Esophagus (tissue), 2 donors: ENCODE data around the gene MAML2. TPM values are rescaled to one million over a fixed set of nuclear protein-coding genes. Genes with fewer than 3 reads are reported as not detected.
A peak's percentile ranks its signal among the peaks of the same experiment; 100 is the strongest.

ENCODE experiments used
- H3K27ac ChIP-seq, 2 donors: one replicate each; pipeline ENCODE4 v1.5.1; 2013; ENCODE audit warnings: low read depth in 2 of 2, mild to moderate bottlenecking in 2 of 2, inconsistent platforms in 1 of 2, low read length in 1 of 2, moderate library complexity in 1 of 2
- H3K27me3 ChIP-seq, 2 donors: one replicate each; pipeline ENCODE4 v1.6.1; 2013; ENCODE audit warnings: low read length in 2 of 2, control low read depth in 1 of 2, mild to moderate bottlenecking in 1 of 2; ENCODE audit not compliant: insufficient read depth in 2 of 2, control insufficient read depth in 1 of 2
- H3K36me3 ChIP-seq, 2 donors: one replicate each; pipeline ENCODE4 v1.6.1; 2013; ENCODE audit warnings: low read length in 1 of 2; ENCODE audit not compliant: control insufficient read depth in 2 of 2, insufficient read depth in 2 of 2
- H3K4me1 ChIP-seq, 2 donors: one replicate each; pipeline ENCODE4 v1.6.1; 2013; ENCODE audit warnings: low read length in 1 of 2; ENCODE audit not compliant: control insufficient read depth in 2 of 2, insufficient read depth in 2 of 2
- H3K4me3 ChIP-seq, 2 donors: one replicate each; pipeline ENCODE4 v1.5.1; 2013; ENCODE audit warnings: low read length in 2 of 2, mild to moderate bottlenecking in 2 of 2, low read depth in 1 of 2, moderate library complexity in 1 of 2
- H3K9me3 ChIP-seq, 2 donors: one replicate each; pipeline ENCODE4 v1.6.1; 2013; ENCODE audit warnings: mild to moderate bottlenecking in 2 of 2, low read depth in 1 of 2, low read length in 1 of 2, moderate library complexity in 1 of 2; ENCODE audit not compliant: control insufficient read depth in 2 of 2, insufficient read depth in 1 of 2
- WGBS, 2 donors: extraction: QIAGEN DNeasy Blood & Tissue Kit; methylation state at CpG; one replicate each; pipeline ENCODE4 v1.1.7; 2013; 5-methylcytosine and 5-hydroxymethylcytosine counted together
- polyA plus RNA-seq, 2 donors: library from polyadenylated mRNA; stranded (reverse); fragments of 200-250 nt; gene quantifications; one replicate each; pipeline ENCODE4 v1.2.3, GENCODE V29; 2013
- donor health status: healthy with polysubstance abuse.
- donor health status: Bipolar disorder and iron deficiency.

Gene MAML2
- polyA plus RNA-seq, 2 donors = 1.9 to 2.0 TPM

DNA sequence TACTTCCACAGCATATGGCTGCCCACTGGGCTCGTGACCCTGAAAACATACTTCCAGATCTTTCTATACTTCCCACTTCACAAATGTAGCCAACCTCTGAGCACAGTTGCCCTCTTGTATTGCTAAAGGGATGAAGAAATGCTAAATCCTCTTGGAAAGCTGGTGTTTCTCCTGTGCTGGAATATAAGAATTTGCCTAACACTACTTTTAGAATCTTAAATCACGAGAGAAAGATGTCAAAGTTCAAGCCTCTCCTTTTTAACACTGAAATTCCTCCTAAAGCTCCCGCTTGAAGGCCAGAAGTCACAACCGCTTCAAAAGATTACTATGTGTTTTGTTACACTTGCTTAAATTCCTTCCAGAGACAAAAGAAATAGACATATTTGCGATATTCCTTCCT, 21.9 kb downstream of the MAML2 start:
- 94 to 95% methylated on average over 5 of the region's 5 CpGs for WGBS, 2 donors
- Histone ChIP-seq H3K27ac (no peak overlapping the region), H3K36me3 (no peaks in the 10 kb centered on the region), H3K9me3 (no peaks in the 10 kb centered on the region), H3K27me3 (no peaks in the 10 kb centered on the region), H3K4me3 (no peak overlapping the region), H3K4me1 (peaks cover 0 to 5% of the 10 kb centered on the region in 2 donors)

- H3K4me1 ChIP-seq = peaks cover 0 to 7% of the 10 kb centered on the region in 2 donors
- no peak overlapping the region for H3K4me3 ChIP-seq
- no peaks in the 10 kb centered on the region for H3K36me3 ChIP-seq
- 89 to 91% methylated on average over 2 of the region's 2 CpGs for WGBS, 2 donors
- H3K27ac ChIP-seq = no peak overlapping the region
- no peaks in the 10 kb centered on the region for H3K27me3 ChIP-seq
- no peaks in the 10 kb centered on the region for H3K9me3 ChIP-seq
These were observed 22.9 kb downstream of the MAML2 start for GRCh38 chr11:96319898-96320656.

- Histone ChIP-seq H3K36me3 (no peaks in the 10 kb centered on the region), H3K9me3 (no peaks in the 10 kb centered on the region), H3K27me3 (no peaks in the 10 kb centered on the region), H3K4me1 (peaks cover 2 to 9% of the 10 kb centered on the region in 2 donors), H3K27ac (no peak overlapping the region), H3K4me3 (no peak overlapping the region)
- WGBS, 2 donors = 91% methylated on average over 3 of the region's 3 CpGs
These were observed 24.1 kb downstream of the MAML2 start for GRCh38 chr11:96318850-96319249.

DNA sequence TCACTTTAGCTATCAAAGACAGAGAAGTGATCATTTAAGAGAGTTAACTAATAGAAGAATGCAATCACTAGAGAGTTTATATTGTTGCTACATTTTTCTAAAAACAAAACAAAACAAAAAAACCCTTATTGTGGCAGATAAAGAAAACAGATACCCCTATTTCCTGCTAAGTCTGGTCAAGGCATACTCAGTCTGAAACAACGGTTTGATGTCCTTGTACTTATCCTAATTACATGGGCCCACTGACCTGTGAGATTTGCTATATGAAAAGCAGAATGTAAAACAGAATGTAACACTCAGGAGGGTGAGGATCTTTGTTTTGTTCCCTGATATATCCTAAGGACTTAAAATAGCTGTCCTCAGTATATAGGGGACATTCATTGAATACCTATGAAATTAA, 24.6 kb downstream of the MAML2 start:
- 71 to 74% methylated on average over 1 of the region's 1 CpG for WGBS, 2 donors
- no peak overlapping the region for H3K4me3 ChIP-seq
- H3K36me3 ChIP-seq = no peaks in the 10 kb centered on the region
- H3K4me1 ChIP-seq = peaks cover 2 to 9% of the 10 kb centered on the region in 2 donors
- no peaks in the 10 kb centered on the region for H3K27me3 ChIP-seq
- H3K9me3 ChIP-seq = no peaks in the 10 kb centered on the region
- H3K27ac ChIP-seq = no peak overlapping the region

DNA sequence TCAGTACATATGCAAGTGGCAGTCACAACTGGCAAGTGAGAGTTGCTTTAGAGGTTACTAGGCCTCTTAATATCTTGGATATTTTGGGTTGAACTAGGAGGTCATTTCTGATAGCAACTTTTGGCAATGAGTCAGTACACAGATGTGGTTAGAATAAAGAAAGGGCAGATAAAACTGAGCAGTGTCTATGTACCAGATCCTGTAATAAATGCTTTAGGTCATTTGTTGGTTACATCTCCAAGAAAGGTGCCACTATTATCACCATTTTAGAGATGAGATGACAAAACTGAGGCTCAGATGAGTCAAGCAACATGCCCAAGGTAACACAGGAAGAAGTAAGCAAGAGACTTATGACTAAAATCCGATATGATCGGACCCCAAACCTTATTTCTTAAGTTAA, 25.0 kb downstream of the MAML2 start:
- Histone ChIP-seq H3K4me3 (no peak overlapping the region), H3K27ac (peak overlapping the region in 1 of 2 donors; percentile 30), H3K4me1 (peaks cover 2 to 9% of the 10 kb centered on the region in 2 donors), H3K27me3 (no peaks in the 10 kb centered on the region), H3K9me3 (no peaks in the 10 kb centered on the region), H3K36me3 (no peaks in the 10 kb centered on the region)
- WGBS, 2 donors = 85 to 87% methylated on average over 2 of the region's 2 CpGs

DNA sequence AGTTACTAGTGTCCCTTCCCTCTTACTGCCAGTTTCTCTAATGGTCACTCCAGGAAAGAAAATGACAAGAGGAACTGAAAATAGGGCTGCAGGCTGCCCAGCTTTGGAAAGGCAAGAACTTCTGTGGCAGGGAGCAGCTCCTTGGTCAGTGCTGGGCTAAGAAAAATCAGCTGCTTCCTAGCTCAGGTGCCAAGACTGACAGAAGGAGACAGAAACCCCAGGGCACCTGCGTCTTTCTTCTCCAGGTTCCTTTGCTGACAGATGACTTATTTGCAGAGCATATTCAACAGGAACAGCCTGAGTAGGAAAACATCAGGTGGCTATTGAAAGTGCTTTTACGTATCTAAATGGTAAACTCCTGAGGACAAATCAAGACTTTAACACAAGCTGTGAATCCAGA, 25.4 kb downstream of the MAML2 start:
- Histone ChIP-seq H3K36me3 (no peaks in the 10 kb centered on the region), H3K4me1 (peaks cover 2 to 9% of the 10 kb centered on the region in 2 donors), H3K27ac (peak overlapping the region; percentile 30 to 47), H3K9me3 (no peaks in the 10 kb centered on the region), H3K27me3 (no peaks in the 10 kb centered on the region), H3K4me3 (no peak overlapping the region)
- 38 to 51% methylated on average over 2 of the region's 2 CpGs for WGBS, 2 donors

DNA sequence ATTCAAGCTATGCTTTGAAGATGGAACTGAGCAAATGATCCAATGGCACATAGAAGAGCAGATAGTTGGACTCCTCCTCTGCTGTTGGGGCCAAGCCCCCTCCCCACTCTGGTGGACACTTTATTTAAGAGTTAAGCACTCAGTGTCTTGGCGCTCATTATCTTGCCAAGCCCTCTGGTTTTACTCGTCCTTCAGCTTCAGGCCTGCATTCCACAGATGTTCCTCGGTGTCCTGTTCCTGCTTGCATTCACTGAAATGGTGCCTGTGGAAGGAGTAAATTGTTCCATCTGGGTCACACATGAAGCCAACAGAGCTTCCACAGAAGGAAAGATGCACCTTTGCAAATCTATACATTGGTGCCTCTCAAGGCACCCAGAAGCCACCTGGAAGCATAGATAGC, 26.1 kb downstream of the MAML2 start:
- no peaks in the 10 kb centered on the region for H3K27me3 ChIP-seq
- WGBS, 2 donors = 48 to 66% methylated on average over 3 of the region's 3 CpGs
- H3K36me3 ChIP-seq = no peaks in the 10 kb centered on the region
- no peak overlapping the region for H3K4me3 ChIP-seq
- peak overlapping the region; percentile 30 to 47 for H3K27ac ChIP-seq
- H3K9me3 ChIP-seq = no peaks in the 10 kb centered on the region
- H3K4me1 ChIP-seq = peaks cover 2 to 9% of the 10 kb centered on the region in 2 donors

GRCh38 chr11:96315476-96315875, 27.5 kb downstream of the MAML2 start:
- H3K4me1 ChIP-seq = peaks cover 2 to 9% of the 10 kb centered on the region in 2 donors
- no peaks in the 10 kb centered on the region for H3K36me3 ChIP-seq
- H3K27ac ChIP-seq = no peak overlapping the region
- H3K9me3 ChIP-seq = no peaks in the 10 kb centered on the region
- no peaks in the 10 kb centered on the region for H3K27me3 ChIP-seq
- WGBS, 2 donors = 69 to 83% methylated on average over 1 of the region's 1 CpG
- H3K4me3 ChIP-seq = no peak overlapping the region

GRCh38 chr11:96314326-96315020, 28.5 kb downstream of the MAML2 start:
- Histone ChIP-seq H3K4me3 (no peak overlapping the region), H3K4me1 (peaks cover 2 to 9% of the 10 kb centered on the region in 2 donors), H3K9me3 (no peaks in the 10 kb centered on the region), H3K36me3 (no peaks in the 10 kb centered on the region), H3K27me3 (no peaks in the 10 kb centered on the region), H3K27ac (peak overlapping the region; percentile 85 to 86)
- 37 to 40% methylated on average over 4 of the region's 4 CpGs for WGBS, 2 donors
